Astrocyte (in vitro differentiated cells and primary cell): ENCODE data around the gene PCDHB9. TPM values are rescaled to one million over a fixed set of nuclear protein-coding genes. Genes with fewer than 3 reads are reported as not detected.
A peak's percentile ranks its signal among the peaks of the same experiment; 100 is the strongest.
"Not testable (repeated sequence)": the region's sequence is repeated elsewhere in the genome, so short reads cannot be mapped to it uniquely, and the experiment has no call there.

Experiments
- DNase-seq: peaks from one replicate; pipeline ENCODE4 v3.0.0-alpha.2; 2010; ENCODE audit warnings: low read depth
- FAIRE-seq: peaks from 2 replicates; lab custom pipeline; 2011; peaks lifted over from hg19 to GRCh38; lab: Jason Lieb, UNC
- H2AFZ ChIP-seq: 2 replicates; pipeline ENCODE4 v1.6.0; 2012; ENCODE audit warnings: low read depth, low read length, inconsistent platforms
- H3K27ac ChIP-seq: 2 replicates; pipeline ENCODE4 v1.5.1; 2011; ENCODE audit warnings: low read depth, low read length, inconsistent platforms
- H3K27me3 ChIP-seq: 2 replicates; pipeline ENCODE4 v1.6.0; 2011; ENCODE audit warnings: low read length, inconsistent platforms; ENCODE audit not compliant: insufficient read depth
- H3K36me3 ChIP-seq: 2 replicates; pipeline ENCODE4 v1.5.1; 2011; ENCODE audit warnings: low read length, inconsistent platforms; ENCODE audit not compliant: insufficient read depth
- H3K4me1 ChIP-seq: 2 replicates; pipeline ENCODE4 v1.5.1; 2011; ENCODE audit warnings: low read length, inconsistent platforms; ENCODE audit not compliant: insufficient read depth
- H3K4me2 ChIP-seq: 2 replicates; pipeline ENCODE4 v1.6.0; 2012; ENCODE audit warnings: low read length, inconsistent platforms
- H3K4me3 ChIP-seq: 2 replicates; pipeline ENCODE4 v1.5.1; 2011; ENCODE audit warnings: low read depth, mild to moderate bottlenecking, low read length, inconsistent platforms; ENCODE audit not compliant: insufficient read depth
- H3K79me2 ChIP-seq: 2 replicates; pipeline ENCODE4 v1.6.0; 2012; ENCODE audit warnings: mild to moderate bottlenecking, low read length, inconsistent platforms; ENCODE audit not compliant: insufficient read depth
- H3K9ac ChIP-seq: 2 replicates; pipeline ENCODE4 v1.6.0; 2012; ENCODE audit warnings: mild to moderate bottlenecking, low read length, inconsistent platforms
- H3K9me3 ChIP-seq: 2 replicates; pipeline ENCODE4 v1.5.1; 2012; ENCODE audit warnings: low read depth, mild to moderate bottlenecking, low read length, inconsistent platforms; ENCODE audit not compliant: insufficient read depth
- H4K20me1 ChIP-seq: 2 replicates; pipeline ENCODE4 v1.6.0; 2012; ENCODE audit warnings: low read length, inconsistent platforms; ENCODE audit not compliant: insufficient read depth
- H3K27ac Mint-ChIP-seq: one replicate; pipeline ENCODE4 v1.8.0; 2021; ENCODE audit warnings: mild to moderate bottlenecking, mixed read lengths; ENCODE audit not compliant: unreplicated experiment
- H3K27me3 Mint-ChIP-seq: one replicate; pipeline ENCODE4 v1.8.0; 2021; ENCODE audit warnings: low read depth, mixed read lengths; ENCODE audit not compliant: unreplicated experiment
- H3K36me3 Mint-ChIP-seq: one replicate; pipeline ENCODE4 v1.8.0; 2021; ENCODE audit warnings: low read depth, mixed read lengths; ENCODE audit not compliant: unreplicated experiment
- H3K4me1 Mint-ChIP-seq: one replicate; pipeline ENCODE4 v1.8.0; 2021; ENCODE audit warnings: low read depth, mixed read lengths; ENCODE audit not compliant: unreplicated experiment
- H3K4me3 Mint-ChIP-seq: one replicate; pipeline ENCODE4 v1.8.0; 2021; ENCODE audit warnings: mild to moderate bottlenecking, moderate library complexity, mixed read lengths; ENCODE audit not compliant: unreplicated experiment
- H3K9me3 Mint-ChIP-seq: one replicate; pipeline ENCODE4 v1.8.0; 2021; ENCODE audit warnings: mild to moderate bottlenecking, mixed read lengths; ENCODE audit not compliant: unreplicated experiment
- EZH2 ChIP-seq: IDR thresholded peaks from 2 replicates; pipeline ENCODE4 v1.6.1; 2012; ENCODE audit warnings: mild to moderate bottlenecking, low read length, inconsistent platforms; ENCODE audit not compliant: insufficient read depth
- total RNA-seq: library from RNA; stranded (reverse); gene quantifications from 2 replicates; pipeline ENCODE4 v1.2.1, GENCODE V29; 2021
- TF ChIP-seq, protein P1 (sequence below): IDR thresholded peaks from 2 replicates; pipeline ENCODE4 v1.5.1; 2011; ENCODE audit warnings: low read depth, mild to moderate bottlenecking, inconsistent platforms, low read length, moderate library complexity; ENCODE audit not compliant: insufficient read depth

Gene PCDHB9
- total RNA-seq, 1 donor from 2014 or later = 3.6 TPM

DNA sequence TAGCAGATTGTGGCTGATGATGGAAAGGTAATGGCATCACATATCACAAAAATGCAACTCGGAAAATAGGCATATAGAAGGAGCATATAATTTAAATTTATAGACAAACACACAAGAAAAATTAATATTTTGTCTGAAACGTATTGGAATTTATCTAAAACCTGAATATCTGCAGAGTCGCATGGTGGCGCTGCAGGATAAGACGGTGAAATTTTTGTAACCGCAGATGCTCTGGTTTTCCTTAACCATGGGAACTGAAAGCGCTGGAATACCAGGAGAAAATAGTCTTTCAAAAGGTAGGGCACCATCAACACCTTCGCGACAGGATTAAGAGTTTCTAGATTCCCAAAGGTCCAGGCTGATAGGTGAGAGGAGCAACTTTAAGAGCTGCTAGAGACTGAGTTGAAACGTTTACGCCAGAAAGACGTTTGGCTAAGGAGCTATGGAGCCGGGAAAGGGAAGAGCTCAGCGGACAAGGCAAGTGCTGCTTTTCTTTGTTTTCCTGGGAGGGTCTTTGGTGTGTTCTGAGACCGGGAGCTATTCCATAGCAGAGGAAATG, 47.2 kb downstream of the PCDHB9 start:
- H3K36me3 ChIP-seq = no peaks in the 10 kb centered on the region
- H3K4me3 Mint-ChIP-seq = no peak overlapping the region
- FAIRE-seq (no peak), DNase-seq (no peak)
- no peaks in the 10 kb centered on the region for H3K79me2 ChIP-seq
- H3K4me3 ChIP-seq = no peak overlapping the region
- no peaks in the 10 kb centered on the region for H3K27me3 Mint-ChIP-seq
- no peak overlapping the region for H3K27ac Mint-ChIP-seq
- TF ChIP-seq, protein P1, sequence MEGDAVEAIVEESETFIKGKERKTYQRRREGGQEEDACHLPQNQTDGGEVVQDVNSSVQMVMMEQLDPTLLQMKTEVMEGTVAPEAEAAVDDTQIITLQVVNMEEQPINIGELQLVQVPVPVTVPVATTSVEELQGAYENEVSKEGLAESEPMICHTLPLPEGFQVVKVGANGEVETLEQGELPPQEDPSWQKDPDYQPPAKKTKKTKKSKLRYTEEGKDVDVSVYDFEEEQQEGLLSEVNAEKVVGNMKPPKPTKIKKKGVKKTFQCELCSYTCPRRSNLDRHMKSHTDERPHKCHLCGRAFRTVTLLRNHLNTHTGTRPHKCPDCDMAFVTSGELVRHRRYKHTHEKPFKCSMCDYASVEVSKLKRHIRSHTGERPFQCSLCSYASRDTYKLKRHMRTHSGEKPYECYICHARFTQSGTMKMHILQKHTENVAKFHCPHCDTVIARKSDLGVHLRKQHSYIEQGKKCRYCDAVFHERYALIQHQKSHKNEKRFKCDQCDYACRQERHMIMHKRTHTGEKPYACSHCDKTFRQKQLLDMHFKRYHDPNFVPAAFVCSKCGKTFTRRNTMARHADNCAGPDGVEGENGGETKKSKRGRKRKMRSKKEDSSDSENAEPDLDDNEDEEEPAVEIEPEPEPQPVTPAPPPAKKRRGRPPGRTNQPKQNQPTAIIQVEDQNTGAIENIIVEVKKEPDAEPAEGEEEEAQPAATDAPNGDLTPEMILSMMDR = peak; percentile 2
- no peak for TF ChIP-seq EZH2
- H3K9ac ChIP-seq = no peak overlapping the region
- no peaks in the 10 kb centered on the region for H3K4me1 Mint-ChIP-seq
- H3K4me2 ChIP-seq = no peak overlapping the region
- no peaks in the 10 kb centered on the region for H3K27me3 ChIP-seq
- no peaks in the 10 kb centered on the region for H4K20me1 ChIP-seq
- peaks cover 21% of the 10 kb centered on the region for H3K9me3 ChIP-seq
- H3K27ac ChIP-seq = no peak overlapping the region
- no peaks in the 10 kb centered on the region for H3K4me1 ChIP-seq
- peaks cover 18% of the 10 kb centered on the region for H3K36me3 Mint-ChIP-seq
- no peak overlapping the region for H2AFZ ChIP-seq
- H3K9me3 Mint-ChIP-seq = peaks cover 35% of the 10 kb centered on the region

GRCh38 chr5:141235922-141236321, 49.0 kb downstream of the PCDHB9 start:
- not testable (repeated sequence) for FAIRE-seq, H3K9ac ChIP-seq, H3K4me3 Mint-ChIP-seq, H3K27ac Mint-ChIP-seq, H3K27me3 ChIP-seq, H4K20me1 ChIP-seq, H3K4me2 ChIP-seq, H3K27ac ChIP-seq, DNase-seq, H3K27me3 Mint-ChIP-seq, H3K4me1 ChIP-seq, H2AFZ ChIP-seq, H3K79me2 ChIP-seq, H3K4me3 ChIP-seq, H3K4me1 Mint-ChIP-seq, H3K36me3 ChIP-seq
- H3K9me3 ChIP-seq = peaks cover 26% of the 10 kb centered on the region
- H3K36me3 Mint-ChIP-seq = peaks cover 22% of the 10 kb centered on the region
- H3K9me3 Mint-ChIP-seq = peaks cover 48% of the 10 kb centered on the region

- FAIRE-seq (no peak), DNase-seq (no peak)
- H3K79me2 ChIP-seq = no peaks in the 10 kb centered on the region
- H3K27me3 ChIP-seq = no peaks in the 10 kb centered on the region
- Mint-ChIP-seq H3K4me1 (no peaks in the 10 kb centered on the region), H3K9me3 (peaks cover 49% of the 10 kb centered on the region), H3K27ac (no peak overlapping the region), H3K4me3 (no peak overlapping the region), H3K27me3 (no peaks in the 10 kb centered on the region), H3K36me3 (peaks cover 22% of the 10 kb centered on the region)
- no peaks in the 10 kb centered on the region for H3K4me1 ChIP-seq
- H3K9ac ChIP-seq = no peak overlapping the region
- H3K36me3 ChIP-seq = no peaks in the 10 kb centered on the region
- H3K9me3 ChIP-seq = peaks cover 31% of the 10 kb centered on the region
- no peak overlapping the region for H3K4me2 ChIP-seq
- H3K4me3 ChIP-seq = no peak overlapping the region
- H3K27ac ChIP-seq = no peak overlapping the region
- no peak overlapping the region for H2AFZ ChIP-seq
- H4K20me1 ChIP-seq = no peaks in the 10 kb centered on the region
- no peak for TF ChIP-seq EZH2
These were observed 49.8 kb downstream of the PCDHB9 start for GRCh38 chr5:141236516-141237313.

Other genes with a start within 250 kb of the PCDHB9 start
- 6.9 and 7.7 TPM in 2 replicates for gene PCDHAC2, start 220.7 kb upstream of the PCDHB9 start, total RNA-seq
- gene PCDHB1, start 135.8 kb upstream of the PCDHB9 start, total RNA-seq = not detected in 2 replicates
- 44.3 and 50.7 TPM in 2 replicates for gene PCDHB2, start 92.5 kb upstream of the PCDHB9 start, total RNA-seq
- 3.6 and 3.9 TPM in 2 replicates for gene PCDHB3, start 86.7 kb upstream of the PCDHB9 start, total RNA-seq
- gene PCDHB4, start 65.3 kb upstream of the PCDHB9 start, total RNA-seq = 1.0 and 1.1 TPM in 2 replicates
- 8.7 and 9.7 TPM in 2 replicates for gene PCDHB5, start 52.0 kb upstream of the PCDHB9 start, total RNA-seq
- gene PCDHB6, start 37.1 kb upstream of the PCDHB9 start, total RNA-seq = 0.50 and 0.70 TPM in 2 replicates
- 0.79 and 1.0 TPM in 2 replicates for gene PCDHB7, start 14.5 kb upstream of the PCDHB9 start, total RNA-seq
- 4.9 and 5.3 TPM in 2 replicates for gene PCDHB8, start 9.4 kb upstream of the PCDHB9 start, total RNA-seq
- gene PCDHB16, start 4.8 kb upstream of the PCDHB9 start, total RNA-seq = 3.2 and 4.4 TPM in 2 replicates
- gene PCDHB10, start 5.2 kb downstream of the PCDHB9 start, total RNA-seq = 6.4 and 7.0 TPM in 2 replicates
- 2.1 TPM in 2 replicates for gene PCDHB11, start 12.5 kb downstream of the PCDHB9 start, total RNA-seq
- gene PCDHB12, start 21.6 kb downstream of the PCDHB9 start, total RNA-seq = 0.87 and 1.2 TPM in 2 replicates
- 3.3 TPM in 2 replicates for gene PCDHB13, start 26.8 kb downstream of the PCDHB9 start, total RNA-seq
- gene PCDHB14, start 36.2 kb downstream of the PCDHB9 start, total RNA-seq = 5.6 and 6.4 TPM in 2 replicates
- 1.3 and 1.6 TPM in 2 replicates for gene PCDHB15, start 58.2 kb downstream of the PCDHB9 start, total RNA-seq
- 0.19 and 0.25 TPM in 2 replicates for gene SLC25A2, start 116.9 kb downstream of the PCDHB9 start, total RNA-seq
- gene TAF7, start 133.6 kb downstream of the PCDHB9 start, total RNA-seq = 95.1 and 102 TPM in 2 replicates
- gene PCDHGA1, start 143.4 kb downstream of the PCDHB9 start, total RNA-seq = 0.17 and 0.27 TPM in 2 replicates
- 0.14 and 0.17 TPM in 2 replicates for gene PCDHGA2, start 151.6 kb downstream of the PCDHB9 start, total RNA-seq
- 0.14 and 0.17 TPM in 2 replicates for gene PCDHGA3, start 156.7 kb downstream of the PCDHB9 start, total RNA-seq
- gene PCDHGB1, start 162.9 kb downstream of the PCDHB9 start, total RNA-seq = 1.0 and 1.5 TPM in 2 replicates
- gene PCDHGA4, start 167.9 kb downstream of the PCDHB9 start, total RNA-seq = 0.48 and 0.50 TPM in 2 replicates
- gene PCDHGB2, start 172.8 kb downstream of the PCDHB9 start, total RNA-seq = 1.4 TPM in 2 replicates
- gene PCDHGA5, start 177.0 kb downstream of the PCDHB9 start, total RNA-seq = 0.29 and 0.30 TPM in 2 replicates
- 0.10 and 0.14 TPM in 2 replicates for gene PCDHGB3, start 183.1 kb downstream of the PCDHB9 start, total RNA-seq
- 0.22 and 0.41 TPM in 2 replicates for gene PCDHGA6, start 186.7 kb downstream of the PCDHB9 start, total RNA-seq
- gene PCDHGA7, start 195.6 kb downstream of the PCDHB9 start, total RNA-seq = 0.57 and 0.62 TPM in 2 replicates
- gene PCDHGB4, start 200.5 kb downstream of the PCDHB9 start, total RNA-seq = 13.6 and 15.7 TPM in 2 replicates
- gene PCDHGA8, start 205.5 kb downstream of the PCDHB9 start, total RNA-seq = 1.0 and 1.2 TPM in 2 replicates
- gene PCDHGB5, start 210.8 kb downstream of the PCDHB9 start, total RNA-seq = 1.1 and 2.1 TPM in 2 replicates
- 0.73 and 0.87 TPM in 2 replicates for gene PCDHGA9, start 215.6 kb downstream of the PCDHB9 start, total RNA-seq
- gene PCDHGB6, start 220.9 kb downstream of the PCDHB9 start, total RNA-seq = 18.4 and 19.9 TPM in 2 replicates
- 34.0 and 41.6 TPM in 2 replicates for gene PCDHGA10, start 225.8 kb downstream of the PCDHB9 start, total RNA-seq
- 22.4 and 26.1 TPM in 2 replicates for gene PCDHGB7, start 230.5 kb downstream of the PCDHB9 start, total RNA-seq
- 5.3 and 5.8 TPM in 2 replicates for gene PCDHGA11, start 233.9 kb downstream of the PCDHB9 start, total RNA-seq
- 1.2 and 1.6 TPM in 2 replicates for gene PCDHGA12, start 243.3 kb downstream of the PCDHB9 start, total RNA-seq